A673 (cell line): ENCODE measurements around the gene ATP8A2. TPM values are rescaled to one million over a fixed set of nuclear protein-coding genes. Genes with fewer than 3 reads are reported as not detected.

ENCODE experiments used
- BruUV-seq: library from RNA; stranded (reverse); fragments of 400-500 nt; replicated peaks from 2 replicates; lab custom pipeline; 2021; lab: Mats Ljungman, UMichigan
- CTCF ChIA-PET: fragments of 300-600 bp; sonication (Branson Sonifier 250); formaldehyde crosslinking; loops from one replicate; lab custom pipeline; 2022; ENCODE audit warnings: antibody characterized with exemption; lab: Charles Lee
- POLR2A ChIA-PET: fragments of 300-600 bp; sonication (Branson Sonifier 250); formaldehyde crosslinking; loops from one replicate; lab custom pipeline; 2022; ENCODE audit warnings: antibody characterized with exemption; ENCODE audit not compliant: low non-redundant PET; lab: Charles Lee
- DNase-seq: peaks from one replicate; pipeline ENCODE4 v3.0.0-alpha.2; 2015; ENCODE audit warnings: low spot score
- H3K27ac ChIP-seq: fragments of 200-600 bp; sonication (generic); 2 replicates; pipeline ENCODE4 v1.5.1; 2016; ENCODE audit warnings: mixed run types, low read depth, mild to moderate bottlenecking, mixed read lengths, antibody characterized with exemption, low read length; ENCODE audit not compliant: poor library complexity, severe bottlenecking
- H3K27me3 ChIP-seq: fragments of 200-600 bp; sonication (generic); replicated peaks from 2 replicates; pipeline ENCODE4 v1.6.1; 2017; ENCODE audit warnings: mixed run types, low read depth, mild to moderate bottlenecking, mixed read lengths, antibody characterized with exemption, low read length; ENCODE audit not compliant: insufficient read depth, poor library complexity
- H3K36me3 ChIP-seq: fragments of 200-600 bp; sonication (generic); 2 replicates; pipeline ENCODE4 v1.6.1; 2016; ENCODE audit warnings: mixed run types, mild to moderate bottlenecking, mixed read lengths, antibody characterized with exemption, low read length; ENCODE audit not compliant: insufficient read depth, poor library complexity, severe bottlenecking
- H3K4me1 ChIP-seq: fragments of 200-600 bp; sonication (generic); 2 replicates; pipeline ENCODE4 v1.6.1; 2017; ENCODE audit warnings: mixed run types, mild to moderate bottlenecking, mixed read lengths, antibody characterized with exemption, low read length; ENCODE audit not compliant: insufficient read depth, poor library complexity, severe bottlenecking
- H3K4me3 ChIP-seq: fragments of 200-600 bp; sonication (generic); 2 replicates; pipeline ENCODE4 v1.5.1; 2016; ENCODE audit warnings: low read depth, mixed run types, mild to moderate bottlenecking, mixed read lengths, low read length; ENCODE audit not compliant: poor library complexity, severe bottlenecking
- H3K9me3 ChIP-seq: fragments of 200-600 bp; sonication (generic); 2 replicates; pipeline ENCODE4 v1.6.1; 2016; ENCODE audit warnings: mixed run types, low read depth, mild to moderate bottlenecking, mixed read lengths, antibody characterized with exemption, low read length; ENCODE audit not compliant: poor library complexity, severe bottlenecking
- CTCF ChIP-seq: fragments of 300-800, 200-600 bp; sonication (generic); conservative IDR thresholded peaks from 2 replicates; pipeline ENCODE4 v1.5.1; 2017; ENCODE audit warnings: low read depth, mild to moderate bottlenecking, antibody characterized with exemption, low read length, moderate library complexity, mixed read lengths
- EZH2 ChIP-seq: fragments of 200-600 bp; sonication (generic); IDR thresholded peaks from 2 replicates; pipeline ENCODE4 v1.6.1; 2017; ENCODE audit warnings: borderline replicate concordance, low read depth, mild to moderate bottlenecking, mixed read lengths, antibody characterized with exemption, low read length; ENCODE audit not compliant: poor library complexity, severe bottlenecking
- intact Hi-C: fragments of 100-400 bp; cut with micrococcal nuclease; formaldehyde crosslinking; loops from one replicate; pipeline ENCODE4 v1.10.0; 2022; ENCODE audit not compliant: unreplicated experiment
- total RNA-seq: library from RNA; stranded (reverse); gene quantifications from 2 replicates; pipeline ENCODE4 v1.2.3, GENCODE V29; 2021

Gene ATP8A2
- total RNA-seq, 1 experiment from 2014 or later, result 0.92 TPM

DNA sequence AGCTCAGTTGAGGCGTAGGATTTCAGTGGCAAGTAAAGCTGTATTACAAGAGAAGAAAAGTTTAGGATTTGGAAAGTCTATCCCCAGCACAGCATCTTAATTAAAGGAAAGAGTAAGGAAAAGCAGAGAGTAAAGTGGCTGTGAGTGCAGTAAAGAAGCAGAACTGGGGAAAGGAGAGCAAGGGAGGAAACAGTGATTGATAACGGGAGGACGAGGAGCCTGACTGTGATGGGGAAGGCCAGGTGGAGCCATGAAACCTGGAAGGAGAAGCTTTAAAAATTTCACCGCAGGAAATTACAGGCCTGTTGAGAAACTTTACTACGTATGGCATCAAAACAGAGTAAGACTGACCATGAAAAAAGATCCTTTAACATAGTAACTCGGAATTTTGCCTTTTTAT is 504.5 kb downstream of the ATP8A2 start:
- intact Hi-C loops, result no loop called here
- no TSS peak for BruUV-seq
- POLR2A ChIA-PET, result no interaction called here
- no peak overlapping the region for H3K4me3 ChIP-seq
- TF ChIP-seq CTCF (no peak), EZH2 (no peak)
- H3K27ac ChIP-seq, result no peak overlapping the region
- no peak for DNase-seq
- no peaks in the 10 kb centered on the region for H3K9me3 ChIP-seq
- CTCF ChIA-PET, result no interaction called here
- H3K36me3 ChIP-seq, result no peaks in the 10 kb centered on the region
- no peaks in the 10 kb centered on the region for H3K27me3 ChIP-seq
- peaks cover 57% of the 10 kb centered on the region for H3K4me1 ChIP-seq

GRCh38 chr13:25879466-25879865 is 507.7 kb downstream of the ATP8A2 start:
- Histone ChIP-seq H3K4me3 (no peak overlapping the region), H3K27me3 (no peaks in the 10 kb centered on the region), H3K36me3 (no peaks in the 10 kb centered on the region), H3K27ac (no peak overlapping the region), H3K4me1 (peaks cover 77% of the 10 kb centered on the region), H3K9me3 (no peaks in the 10 kb centered on the region)
- CTCF ChIA-PET, result no interaction called here
- POLR2A ChIA-PET, result no interaction called here
- no peak for TF ChIP-seq EZH2
- TF ChIP-seq CTCF, result no peak
- no peak for DNase-seq
- intact Hi-C loops, result no loop called here
- no TSS peak for BruUV-seq

- Histone ChIP-seq H3K27ac (peak overlapping the region; percentile 54), H3K27me3 (no peaks in the 10 kb centered on the region), H3K36me3 (no peaks in the 10 kb centered on the region), H3K4me1 (peaks cover 60% of the 10 kb centered on the region), H3K9me3 (no peaks in the 10 kb centered on the region), H3K4me3 (peak overlapping the region; percentile 16)
- POLR2A ChIA-PET, result interaction anchor here (0.5 kb wide), 1 partner anchor 320 kb away, joined by 8 read pairs; no protein-coding TSS in a partner anchor
- CTCF ChIA-PET, result no interaction called here
- DNase-seq, result peak; percentile 46
- intact Hi-C loops, result no loop called here
- BruUV-seq, result no TSS peak
- TF ChIP-seq CTCF (no peak), EZH2 (no peak)
Measured at GRCh38 chr13:25881136-25881926, 509.6 kb downstream of the ATP8A2 start.
